Chondrocyte (in vitro differentiated cells): ENCODE measurements around the gene MYEF2. TPM values are rescaled to one million over a fixed set of nuclear protein-coding genes. Genes with fewer than 3 reads are reported as not detected.

Experiments used
- DNase-seq: peaks from one replicate; pipeline ENCODE4 v3.0.0; 2021; ENCODE audit warnings: mixed read lengths, low spot score
- H3K27ac Mint-ChIP-seq: one replicate; pipeline ENCODE4 v1.8.0; 2021; ENCODE audit warnings: mild to moderate bottlenecking, moderate library complexity, mixed read lengths; ENCODE audit not compliant: unreplicated experiment
- H3K27me3 Mint-ChIP-seq: 2 replicates; pipeline ENCODE4 v1.8.0; 2021; ENCODE audit warnings: low read depth, mixed read lengths
- H3K36me3 Mint-ChIP-seq: 2 replicates; pipeline ENCODE4 v1.8.0; 2021; ENCODE audit warnings: low read depth, mixed read lengths
- H3K4me1 Mint-ChIP-seq: 2 replicates; pipeline ENCODE4 v1.8.0; 2021; ENCODE audit warnings: low read depth, mild to moderate bottlenecking, mixed read lengths
- H3K4me3 Mint-ChIP-seq: one replicate; pipeline ENCODE4 v1.8.0; 2021; ENCODE audit warnings: mild to moderate bottlenecking, moderate library complexity, mixed read lengths; ENCODE audit not compliant: unreplicated experiment
- H3K9me3 Mint-ChIP-seq: 2 replicates; pipeline ENCODE4 v1.8.0; 2021; ENCODE audit warnings: low read depth, mixed read lengths
- CTCF ChIP-seq: fragments of 200-600 bp; sonication (generic); IDR thresholded peaks from 2 replicates; pipeline ENCODE4 v1.5.0; 2021; ENCODE audit warnings: antibody characterized with exemption, mild to moderate bottlenecking, moderate library complexity
- total RNA-seq: library from RNA; stranded (reverse); gene quantifications from 3 replicates; pipeline ENCODE4 v1.2.1, GENCODE V29; 2021

The MYEF2 gene
- total RNA-seq, 1 donor from 2014 or later: 22.6 TPM

- no peaks in the 10 kb centered on the region for H3K4me1 Mint-ChIP-seq
- DNase-seq: no peak
- H3K4me3 Mint-ChIP-seq: no peak overlapping the region
- no peaks in the 10 kb centered on the region for H3K27me3 Mint-ChIP-seq
- no peaks in the 10 kb centered on the region for H3K9me3 Mint-ChIP-seq
- H3K27ac Mint-ChIP-seq: no peak overlapping the region
- H3K36me3 Mint-ChIP-seq: no peaks in the 10 kb centered on the region
- TF ChIP-seq CTCF: no peak
These were observed 45.2 kb downstream of the MYEF2 start for GRCh38 chr15:48132874-48133273.

GRCh38 chr15:48131324-48131723 lies 46.8 kb downstream of the MYEF2 start:
- TF ChIP-seq CTCF: no peak
- H3K27ac Mint-ChIP-seq: no peak overlapping the region
- no peaks in the 10 kb centered on the region for H3K27me3 Mint-ChIP-seq

GRCh38 chr15:48126667-48127355 lies 51.3 kb downstream of the MYEF2 start:
- no peak for DNase-seq
- no peaks in the 10 kb centered on the region for H3K27me3 Mint-ChIP-seq
- TF ChIP-seq CTCF: no peak
- H3K4me1 Mint-ChIP-seq: no peaks in the 10 kb centered on the region
- H3K36me3 Mint-ChIP-seq: no peaks in the 10 kb centered on the region
- no peak overlapping the region for H3K4me3 Mint-ChIP-seq
- no peak overlapping the region for H3K27ac Mint-ChIP-seq
- no peaks in the 10 kb centered on the region for H3K9me3 Mint-ChIP-seq

More at GRCh38 chr15:48131324-48131723, 46.8 kb downstream of the MYEF2 start:
- H3K9me3 Mint-ChIP-seq: no peaks in the 10 kb centered on the region
- H3K4me1 Mint-ChIP-seq: no peaks in the 10 kb centered on the region
- no peak overlapping the region for H3K4me3 Mint-ChIP-seq
- H3K36me3 Mint-ChIP-seq: no peaks in the 10 kb centered on the region
- no peak for DNase-seq

GRCh38 chr15:48121849-48122248 lies 56.2 kb downstream of the MYEF2 start:
- no peak for DNase-seq
- H3K9me3 Mint-ChIP-seq: no peaks in the 10 kb centered on the region
- no peaks in the 10 kb centered on the region for H3K4me1 Mint-ChIP-seq
- no peak overlapping the region for H3K4me3 Mint-ChIP-seq
- H3K27ac Mint-ChIP-seq: no peak overlapping the region
- peaks cover 8% of the 10 kb centered on the region for H3K27me3 Mint-ChIP-seq
- TF ChIP-seq CTCF: no peak
- no peaks in the 10 kb centered on the region for H3K36me3 Mint-ChIP-seq

- Mint-ChIP-seq H3K4me3 (no peak within 1 kb of the TSS), H3K9me3 (no peaks in the 10 kb centered on the region), H3K27ac (no peak within 1 kb of the TSS), H3K4me1 (no peaks in the 10 kb centered on the region), H3K27me3 (peaks cover 14% of the 10 kb centered on the region), H3K36me3 (no peaks in the 10 kb centered on the region)
- no peak for DNase-seq
- no peak for TF ChIP-seq CTCF
These were observed 57.4 kb downstream of the MYEF2 start, which contains the start of gene SLC24A5 for GRCh38 chr15:48120745-48121144. TSS of gene SLC24A5 (plus strand) at chr15:48120990. CDS start at chr15:48121045, 55 bp downstream.
